HG02938 (cell line): ENCODE data around the gene ANK3.
A peak's percentile ranks its signal among the peaks of the same experiment; 100 is the strongest.

Source experiments
- ATAC-seq: cut with Tn5 transposase; IDR thresholded peaks from one replicate; pipeline ENCODE4 v1.9.1; 2021; ENCODE audit warnings: mild to moderate bottlenecking, moderate library complexity; ENCODE audit not compliant: unreplicated experiment

Gene ANK3

GRCh38 chr10:60003651-60004523, 385.8 kb downstream of the ANK3 start:
- ATAC-seq = no peak

GRCh38 chr10:60000747-60001146, 388.9 kb downstream of the ANK3 start:
- ATAC-seq = no peak

- ATAC-seq = no peak
Measured at GRCh38 chr10:59997827-59998525, 391.7 kb downstream of the ANK3 start.

- no peak for ATAC-seq
Measured at GRCh38 chr10:59995862-59996261, 393.8 kb downstream of the ANK3 start.

- no peak for ATAC-seq
Measured at GRCh38 chr10:59993931-59994330, 395.7 kb downstream of the ANK3 start.

- ATAC-seq = peak; percentile 88
Measured at GRCh38 chr10:59991661-59992060, 398.0 kb downstream of the ANK3 start.

GRCh38 chr10:59991117-59991516, 398.6 kb downstream of the ANK3 start:
- no peak for ATAC-seq

GRCh38 chr10:59985639-59986038, 404.0 kb downstream of the ANK3 start:
- no peak for ATAC-seq

GRCh38 chr10:59984415-59984814, 405.3 kb downstream of the ANK3 start:
- no peak for ATAC-seq

- no peak for ATAC-seq
Measured at GRCh38 chr10:59980356-59980755, 409.3 kb downstream of the ANK3 start.

GRCh38 chr10:59977486-59977885, 412.2 kb downstream of the ANK3 start:
- no peak for ATAC-seq

- no peak for ATAC-seq
Measured at GRCh38 chr10:59976909-59977308, 412.8 kb downstream of the ANK3 start.
